Measurements from ENCODE around the gene BRDT. TPM values are rescaled to one million over a fixed set of nuclear protein-coding genes. Genes with fewer than 3 reads are reported as not detected.

Gene BRDT
- total RNA-seq, 4 donors from 2014 or later = not detected

DNA sequence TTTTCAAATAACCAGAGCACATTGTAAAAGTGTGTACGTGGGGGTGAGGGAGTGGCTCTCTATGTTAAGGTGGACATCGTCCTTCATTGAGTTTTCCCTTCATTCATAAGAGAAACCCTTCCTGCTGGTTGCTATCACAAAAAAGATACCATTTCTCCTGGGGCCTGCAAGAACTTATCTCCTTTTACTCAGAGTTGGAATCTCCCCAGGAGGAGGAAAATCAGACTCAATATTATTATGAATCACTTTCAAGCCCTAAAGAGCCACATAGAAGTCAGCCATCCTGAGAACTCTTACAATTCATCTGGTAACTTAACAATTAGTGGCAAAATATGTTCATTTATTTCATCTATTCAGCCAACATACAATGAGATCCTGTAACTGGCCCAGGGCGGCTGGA, 36.2 kb upstream of the BRDT start:
- H3K27me3 ChIP-seq = no peaks in the 10 kb centered on the region
- 46 to 68% methylated on average over 2 to 3 of the region's 3 CpGs for WGBS, 2 donors (ENCODE audit: low coverage in 1 of 2)
- no peaks in the 10 kb centered on the region for H3K36me3 ChIP-seq
- no peak for DNase-seq
- H3K4me1 ChIP-seq = no peaks in the 10 kb centered on the region
- intact Hi-C loops (cut with DNase I; ENCODE audit: low total_unique reads) = no loop called here
- H3K4me3 ChIP-seq = no peak overlapping the region
- H3K9me3 ChIP-seq = no peaks in the 10 kb centered on the region
- TF ChIP-seq POLR2A (IDR thresholded peaks at IDR 0.05) = no peak
- TF ChIP-seq EP300 (IDR thresholded peaks at IDR 0.05; ENCODE audit: low read depth) = no peak
- TF ChIP-seq CTCF (IDR thresholded peaks at IDR 0.05) = no peak
- no peak for TF ChIP-seq POLR2AphosphoS5 (IDR thresholded peaks at IDR 0.05)
- in situ Hi-C loops (cut with MboI; ENCODE audit: low pct_ligation_motif_present in 1 of 4, low pct_unique_long_range_greater_than_20kb in 1 of 4, low sequenced_read_pairs in 3 of 4) = no loop called here
- no peak overlapping the region for H3K27ac ChIP-seq

DNA sequence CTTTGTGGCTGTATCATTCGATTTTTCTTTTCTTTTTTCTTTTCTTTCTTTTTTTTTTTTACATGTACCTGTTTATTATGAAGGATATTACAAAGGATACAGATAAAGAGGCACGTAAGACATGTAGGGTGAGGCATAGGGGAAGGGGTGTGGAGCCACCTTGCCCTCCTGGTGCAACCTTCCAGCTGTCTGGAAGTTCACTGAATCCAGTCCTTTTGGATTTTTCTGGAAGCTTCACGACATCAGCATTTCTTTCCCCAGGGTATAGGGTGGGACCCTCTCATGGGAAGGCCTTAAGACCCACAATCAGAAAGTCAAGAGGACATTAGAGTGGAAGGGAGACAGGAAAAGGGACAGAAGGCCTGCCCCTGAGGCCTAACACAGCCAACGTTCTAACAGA, 33.2 kb upstream of the BRDT start:
- DNase-seq = no peak
- TF ChIP-seq POLR2A (IDR thresholded peaks at IDR 0.05) (no peak), EP300 (IDR thresholded peaks at IDR 0.05; ENCODE audit: low read depth) (no peak), CTCF (IDR thresholded peaks at IDR 0.05) (no peak), POLR2AphosphoS5 (IDR thresholded peaks at IDR 0.05) (no peak)
- no peak overlapping the region for H3K27ac ChIP-seq
- H3K36me3 ChIP-seq = no peaks in the 10 kb centered on the region
- no peak overlapping the region for H3K4me3 ChIP-seq
- in situ Hi-C loops (cut with MboI; ENCODE audit: low pct_ligation_motif_present in 1 of 4, low pct_unique_long_range_greater_than_20kb in 1 of 4, low sequenced_read_pairs in 3 of 4) (no loop called here), intact Hi-C loops (cut with DNase I; ENCODE audit: low total_unique reads) (no loop called here)
- H3K9me3 ChIP-seq = no peaks in the 10 kb centered on the region
- no peaks in the 10 kb centered on the region for H3K27me3 ChIP-seq
- 66 to 74% methylated on average over 3 to 4 of the region's 4 CpGs for WGBS, 2 donors (ENCODE audit: low coverage in 1 of 2)
- H3K4me1 ChIP-seq = no peaks in the 10 kb centered on the region

DNA sequence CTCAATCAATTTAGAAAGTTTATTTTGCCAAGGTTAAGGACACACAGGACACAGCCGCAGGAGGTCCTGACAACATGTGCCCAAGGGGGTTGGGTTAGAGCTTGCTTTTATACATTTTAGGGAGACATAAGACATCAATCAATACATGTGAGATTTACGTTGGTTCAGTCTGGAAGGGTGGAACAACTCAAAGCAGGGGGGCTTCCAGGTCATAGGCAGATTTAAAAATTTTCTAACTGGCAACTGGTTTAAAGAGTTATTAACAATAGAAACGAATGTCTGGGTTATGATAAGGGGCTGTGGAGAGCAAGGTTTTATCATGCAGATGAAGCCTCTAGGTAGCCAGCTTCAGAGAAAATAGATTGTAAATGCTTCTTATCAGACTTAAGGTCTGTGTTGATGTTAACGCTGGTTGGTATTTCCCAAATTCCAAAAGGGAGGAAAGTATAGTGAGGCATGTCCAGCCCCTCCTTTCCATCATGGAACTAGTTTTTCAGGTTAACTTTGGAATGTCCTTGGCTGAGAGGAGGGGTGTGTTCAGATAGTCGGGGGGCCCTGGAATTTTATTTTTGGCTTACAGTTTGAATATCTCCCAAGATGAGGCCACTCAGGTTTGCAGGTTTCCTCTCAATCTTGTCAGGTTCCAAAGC, 32.3 kb upstream of the BRDT start:
- intact Hi-C loops (cut with DNase I; ENCODE audit: low total_unique reads) = no loop called here
- TF ChIP-seq POLR2AphosphoS5 (IDR thresholded peaks at IDR 0.05) (no peak), POLR2A (IDR thresholded peaks at IDR 0.05) (no peak), EP300 (IDR thresholded peaks at IDR 0.05; ENCODE audit: low read depth) (no peak)

DNA sequence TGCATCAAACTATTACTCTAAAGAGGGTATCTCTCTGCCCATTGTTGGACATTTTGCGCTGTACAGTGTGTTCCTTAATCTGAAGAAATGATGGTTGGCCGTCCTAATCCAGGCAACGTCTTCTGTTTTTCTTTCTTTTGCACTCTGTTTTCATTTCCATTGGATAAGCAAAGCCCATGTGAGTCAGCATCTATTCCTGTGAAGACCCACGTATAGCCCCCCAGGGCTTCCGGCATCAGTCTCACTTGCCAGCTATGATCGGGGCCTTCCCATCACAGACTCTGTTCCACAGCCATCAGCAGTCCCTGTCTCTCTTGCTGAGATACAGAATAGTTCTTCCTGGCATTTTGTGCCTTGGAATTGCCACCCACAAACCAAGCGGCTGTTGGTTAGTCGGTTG, 29.2 kb upstream of the BRDT start:
- no peak overlapping the region for H3K4me3 ChIP-seq
- H3K27me3 ChIP-seq = no peaks in the 10 kb centered on the region
- H3K36me3 ChIP-seq = no peaks in the 10 kb centered on the region
- no peaks in the 10 kb centered on the region for H3K9me3 ChIP-seq
- intact Hi-C loops (cut with DNase I; ENCODE audit: low total_unique reads) = no loop called here
- 90 to 95% methylated on average over 6 to 8 of the region's 8 CpGs for WGBS, 2 donors (ENCODE audit: low coverage in 1 of 2)
- no peak for DNase-seq
- in situ Hi-C loops (cut with MboI; ENCODE audit: low pct_ligation_motif_present in 1 of 4, low pct_unique_long_range_greater_than_20kb in 1 of 4, low sequenced_read_pairs in 3 of 4) = loop anchor here in 1 of 4 donors (10.0 kb wide), 1 partner anchor 405 kb away; no protein-coding TSS in a partner anchor
- no peak overlapping the region for H3K27ac ChIP-seq
- TF ChIP-seq CTCF (IDR thresholded peaks at IDR 0.05) (no peak), POLR2A (IDR thresholded peaks at IDR 0.05) (no peak), EP300 (IDR thresholded peaks at IDR 0.05; ENCODE audit: low read depth) (no peak), POLR2AphosphoS5 (IDR thresholded peaks at IDR 0.05) (no peak)
- H3K4me1 ChIP-seq = no peaks in the 10 kb centered on the region

More for the DNA sequence above, 32.3 kb upstream of the BRDT start:
- DNase-seq = no peak
- in situ Hi-C loops (cut with MboI; ENCODE audit: low pct_ligation_motif_present in 1 of 4, low pct_unique_long_range_greater_than_20kb in 1 of 4, low sequenced_read_pairs in 3 of 4) = no loop called here
- Histone ChIP-seq H3K27me3 (no peaks in the 10 kb centered on the region), H3K9me3 (no peaks in the 10 kb centered on the region), H3K27ac (no peak overlapping the region), H3K4me3 (no peak overlapping the region), H3K4me1 (no peaks in the 10 kb centered on the region), H3K36me3 (no peaks in the 10 kb centered on the region)
- WGBS, 2 donors (ENCODE audit: low coverage in 1 of 2) = 62 to 71% methylated on average over 5 of the region's 5 CpGs

Measured in transverse colon (tissue), 4 donors.